Effector memory CD4-positive, alpha-beta T cell (primary cell): ENCODE measurements around the gene TAS1R2.

Source experiments
- DNase-seq, 3 donors: peaks; one replicate each; pipeline ENCODE4 v3.0.0-alpha.2; 2020
- H3K27ac ChIP-seq: 2 replicates; pipeline ENCODE4 v1.7.0; 2013; ENCODE audit warnings: mild to moderate bottlenecking, low read length, moderate library complexity; ENCODE audit not compliant: insufficient read depth, poor library complexity, severe bottlenecking
- H3K27me3 ChIP-seq: replicated peaks from 2 replicates; pipeline ENCODE4 v1.7.0; 2013; ENCODE audit warnings: mild to moderate bottlenecking, low read length; ENCODE audit not compliant: insufficient read depth, control insufficient read depth, poor library complexity, severe bottlenecking
- H3K36me3 ChIP-seq: 2 replicates; pipeline ENCODE4 v1.7.0; 2013; ENCODE audit warnings: mild to moderate bottlenecking, low read length, moderate library complexity; ENCODE audit not compliant: control insufficient read depth, insufficient read depth
- H3K4me1 ChIP-seq: 2 replicates; pipeline ENCODE4 v1.7.0; 2013; ENCODE audit warnings: low read length, mild to moderate bottlenecking; ENCODE audit not compliant: control insufficient read depth, insufficient read depth, poor library complexity, severe bottlenecking
- H3K4me3 ChIP-seq: 2 replicates; pipeline ENCODE4 v1.7.0; 2013; ENCODE audit warnings: low read length, low read depth, mild to moderate bottlenecking; ENCODE audit not compliant: insufficient read depth, poor library complexity, severe bottlenecking
- H3K9me3 ChIP-seq: 2 replicates; pipeline ENCODE4 v1.7.0; 2013; ENCODE audit warnings: mild to moderate bottlenecking, low read length, moderate library complexity; ENCODE audit not compliant: control insufficient read depth

Gene TAS1R2

GRCh38 chr1:18878538-18879214 is 19.2 kb upstream of the TAS1R2 start:
- H3K4me1 ChIP-seq = no peaks in the 10 kb centered on the region
- DNase-seq = no peak
- no peak overlapping the region for H3K27ac ChIP-seq
- H3K36me3 ChIP-seq = no peaks in the 10 kb centered on the region
- no peak overlapping the region for H3K4me3 ChIP-seq
- no peaks in the 10 kb centered on the region for H3K9me3 ChIP-seq
- no peaks in the 10 kb centered on the region for H3K27me3 ChIP-seq

DNA sequence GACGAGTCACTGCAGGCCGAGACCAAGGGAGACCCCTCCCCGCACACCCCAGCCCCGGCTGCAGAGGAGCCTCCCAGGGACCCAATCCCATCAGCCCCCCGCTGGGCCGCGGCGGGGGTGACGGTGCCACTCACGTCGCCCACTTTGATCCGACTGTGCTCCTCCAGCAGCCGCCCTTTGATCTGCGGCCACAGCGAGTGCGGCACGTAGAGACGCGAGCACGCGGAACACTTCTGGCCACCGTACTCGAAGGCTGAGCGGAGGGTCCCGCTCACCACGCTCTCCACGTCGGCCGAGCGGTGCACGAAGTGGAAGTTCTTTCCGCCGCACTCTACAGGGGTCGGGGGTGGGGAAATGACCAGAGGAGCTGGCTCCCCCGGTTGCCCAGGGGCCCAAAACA is 17.8 kb upstream of the TAS1R2 start:
- no peaks in the 10 kb centered on the region for H3K27me3 ChIP-seq
- no peaks in the 10 kb centered on the region for H3K9me3 ChIP-seq
- H3K36me3 ChIP-seq = no peaks in the 10 kb centered on the region
- H3K4me3 ChIP-seq = no peak overlapping the region
- DNase-seq = no peak
- H3K4me1 ChIP-seq = no peaks in the 10 kb centered on the region
- H3K27ac ChIP-seq = no peak overlapping the region

DNA sequence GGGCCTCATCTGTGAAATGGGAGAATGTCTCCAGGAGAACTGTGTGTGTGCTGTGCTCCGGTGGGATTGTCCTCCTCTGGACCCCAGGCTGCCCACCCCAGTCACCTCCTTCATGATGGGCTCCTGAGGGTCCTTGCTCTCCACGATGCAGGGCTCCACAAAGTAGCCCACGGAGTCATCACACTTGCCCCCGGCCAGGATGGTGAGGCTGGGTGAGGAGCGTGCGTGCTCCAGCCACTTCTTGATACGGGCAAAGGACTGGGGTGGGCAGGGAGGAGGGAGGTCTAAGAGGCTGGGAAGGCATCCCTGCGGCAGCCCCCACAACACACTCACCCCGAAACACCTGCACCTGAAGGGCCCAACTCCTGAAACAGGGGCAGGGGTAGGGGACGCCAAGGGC is 16.8 kb upstream of the TAS1R2 start:
- Histone ChIP-seq H3K4me1 (no peaks in the 10 kb centered on the region), H3K27me3 (no peaks in the 10 kb centered on the region), H3K9me3 (no peaks in the 10 kb centered on the region), H3K36me3 (no peaks in the 10 kb centered on the region), H3K4me3 (no peak overlapping the region), H3K27ac (no peak overlapping the region)
- DNase-seq = no peak

GRCh38 chr1:18875796-18876128 is 16.3 kb upstream of the TAS1R2 start:
- no peaks in the 10 kb centered on the region for H3K27me3 ChIP-seq
- DNase-seq = no peak
- no peak overlapping the region for H3K27ac ChIP-seq
- H3K9me3 ChIP-seq = no peaks in the 10 kb centered on the region
- no peak overlapping the region for H3K4me3 ChIP-seq
- H3K36me3 ChIP-seq = no peaks in the 10 kb centered on the region
- no peaks in the 10 kb centered on the region for H3K4me1 ChIP-seq

DNA sequence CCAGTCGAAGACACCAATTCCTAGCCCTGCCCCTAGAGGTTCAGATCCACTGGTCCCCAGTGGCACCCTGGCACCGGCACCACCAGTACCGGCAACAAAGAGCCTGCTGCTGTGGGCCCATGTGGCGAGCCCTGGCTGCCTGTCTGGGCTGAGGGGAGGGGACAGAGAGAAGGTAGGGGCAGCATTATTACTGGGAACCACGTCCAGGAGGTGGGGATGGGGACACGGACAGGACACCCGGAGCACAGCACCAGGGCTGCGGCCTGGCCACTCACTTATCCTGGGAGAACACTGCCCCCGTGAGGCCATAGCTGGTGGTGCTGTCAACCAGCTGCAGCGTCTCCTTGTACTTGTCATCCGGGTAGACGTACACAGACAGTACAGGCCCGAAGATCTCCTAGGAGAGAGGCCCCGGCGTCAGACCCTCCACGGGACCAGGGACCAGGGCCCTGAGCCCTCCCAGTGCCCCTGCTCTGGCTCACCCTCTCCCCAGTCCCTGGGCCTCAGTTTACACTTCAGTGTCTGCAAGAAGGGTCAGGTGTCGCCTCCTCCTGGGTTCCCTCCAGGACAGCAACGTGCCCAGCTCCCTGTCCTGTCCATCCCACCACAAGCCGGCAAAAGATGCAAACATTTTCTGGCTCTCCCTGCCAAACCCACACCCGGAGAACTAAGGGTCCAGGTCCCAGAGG is 15.8 kb upstream of the TAS1R2 start:
- DNase-seq = peak; percentile 17 to 50 (median 33)
- Histone ChIP-seq H3K27me3 (no peaks in the 10 kb centered on the region), H3K27ac (no peak overlapping the region), H3K36me3 (no peaks in the 10 kb centered on the region), H3K4me3 (no peak overlapping the region), H3K4me1 (no peaks in the 10 kb centered on the region), H3K9me3 (no peaks in the 10 kb centered on the region)

DNA sequence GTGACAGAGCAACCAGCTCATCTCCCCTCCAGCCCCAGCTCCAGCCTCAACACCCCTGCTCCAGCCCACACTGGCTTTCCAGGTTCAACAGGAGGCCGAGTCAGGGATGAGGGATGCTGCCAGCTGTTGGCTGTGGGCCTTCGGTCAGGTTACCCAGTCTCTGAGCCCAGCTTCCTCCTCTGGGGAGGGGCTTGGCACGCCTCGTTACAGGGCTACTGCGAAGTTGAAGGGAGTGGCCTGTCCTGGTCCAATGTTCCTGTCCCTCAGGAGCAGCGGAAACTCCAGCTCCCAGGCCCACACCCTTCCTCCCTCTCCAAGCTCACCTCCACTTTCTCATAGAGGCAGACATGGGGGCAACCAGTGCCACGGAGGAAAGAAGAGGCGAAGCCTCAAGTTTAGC is 15.1 kb upstream of the TAS1R2 start:
- Histone ChIP-seq H3K36me3 (no peaks in the 10 kb centered on the region), H3K4me3 (no peak overlapping the region), H3K9me3 (no peaks in the 10 kb centered on the region), H3K27ac (no peak overlapping the region), H3K27me3 (no peaks in the 10 kb centered on the region), H3K4me1 (no peaks in the 10 kb centered on the region)
- DNase-seq = no peak

- Histone ChIP-seq H3K27me3 (no peaks in the 10 kb centered on the region), H3K4me1 (no peaks in the 10 kb centered on the region), H3K36me3 (no peaks in the 10 kb centered on the region), H3K4me3 (no peak overlapping the region), H3K9me3 (no peaks in the 10 kb centered on the region), H3K27ac (no peak overlapping the region)
- DNase-seq = no peak
Observed at GRCh38 chr1:18874036-18874435, 14.6 kb upstream of the TAS1R2 start.

DNA sequence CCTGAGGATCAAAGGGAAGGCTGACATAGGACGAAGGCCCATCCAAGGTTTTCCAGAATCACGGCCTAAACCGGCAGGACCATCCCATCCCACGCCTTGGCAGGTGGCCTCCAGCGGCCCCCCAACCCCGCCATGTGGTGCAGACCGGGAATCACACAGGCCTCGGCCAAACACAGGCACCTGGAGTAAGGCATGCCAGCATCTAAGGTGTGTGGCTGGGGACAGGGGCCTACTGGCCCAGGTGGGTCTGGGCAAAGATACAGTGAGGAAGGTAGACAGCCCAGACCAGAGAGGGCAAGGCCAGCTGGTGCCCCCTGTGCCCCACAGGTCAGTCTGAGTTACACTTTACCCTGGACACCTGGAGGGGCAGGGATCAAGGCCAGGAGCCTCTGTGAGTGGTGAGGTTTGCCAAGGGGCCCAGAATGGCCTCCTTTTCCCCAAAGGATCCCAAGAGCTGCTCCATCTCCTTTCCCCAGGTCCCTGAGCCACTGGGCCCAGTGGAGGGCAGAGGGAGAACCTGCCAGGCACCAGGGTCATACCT is 12.7 kb upstream of the TAS1R2 start:
- no peak overlapping the region for H3K27ac ChIP-seq
- no peak for DNase-seq
- H3K4me1 ChIP-seq = no peaks in the 10 kb centered on the region
- H3K27me3 ChIP-seq = no peaks in the 10 kb centered on the region
- no peaks in the 10 kb centered on the region for H3K9me3 ChIP-seq
- H3K36me3 ChIP-seq = no peaks in the 10 kb centered on the region
- no peak overlapping the region for H3K4me3 ChIP-seq

DNA sequence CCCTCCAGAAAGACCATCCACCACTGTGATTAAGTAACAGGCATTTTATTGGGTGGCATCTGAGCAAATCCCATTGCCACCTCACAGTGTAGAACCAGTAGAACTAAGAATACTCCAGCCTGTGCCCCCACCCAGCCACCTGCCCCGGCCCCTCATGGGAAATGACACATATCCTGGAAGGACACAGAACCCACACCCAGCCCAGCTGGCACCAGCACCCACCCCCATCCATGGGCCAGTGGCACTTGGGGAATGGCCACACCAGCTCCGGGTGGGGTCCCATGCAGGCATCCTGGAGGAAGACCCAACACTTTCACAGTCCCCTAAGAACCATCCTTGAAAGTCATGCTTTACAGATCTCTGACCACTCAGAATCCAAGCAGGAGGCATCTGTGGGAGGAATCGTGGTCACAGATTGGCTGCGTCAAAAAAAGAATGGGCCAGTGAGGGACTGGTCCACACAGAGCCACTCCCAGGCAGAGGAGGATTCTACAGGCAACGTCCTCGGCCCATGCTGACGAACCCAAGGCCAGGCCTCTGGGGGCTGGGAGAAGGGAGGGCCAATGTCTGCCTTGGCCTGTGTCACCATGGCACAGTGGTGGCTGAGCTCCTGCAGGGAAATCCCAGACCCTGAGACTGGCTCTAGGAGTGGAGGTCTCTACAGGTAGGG is 12.1 kb upstream of the TAS1R2 start:
- Histone ChIP-seq H3K9me3 (no peaks in the 10 kb centered on the region), H3K27ac (no peak overlapping the region), H3K4me3 (no peak overlapping the region), H3K27me3 (no peaks in the 10 kb centered on the region), H3K36me3 (no peaks in the 10 kb centered on the region), H3K4me1 (no peaks in the 10 kb centered on the region)
- DNase-seq = no peak

GRCh38 chr1:18870957-18871356 is 11.5 kb upstream of the TAS1R2 start:
- no peak overlapping the region for H3K4me3 ChIP-seq
- H3K27ac ChIP-seq = no peak overlapping the region
- no peaks in the 10 kb centered on the region for H3K27me3 ChIP-seq
- H3K4me1 ChIP-seq = no peaks in the 10 kb centered on the region
- DNase-seq = no peak
- H3K9me3 ChIP-seq = no peaks in the 10 kb centered on the region
- H3K36me3 ChIP-seq = no peaks in the 10 kb centered on the region
